H9 (cell line): ENCODE data around the gene FOXM1. TPM values are rescaled to one million over a fixed set of nuclear protein-coding genes. Genes with fewer than 3 reads are reported as not detected.
A peak's percentile ranks its signal among the peaks of the same experiment; 100 is the strongest.

Source experiments
- DNase-seq: peaks from one replicate; pipeline ENCODE4 v3.0.0-alpha.2; 2017
- H2AFZ ChIP-seq: one replicate; pipeline ENCODE4 v1.6.1; 2013; ENCODE audit warnings: mild to moderate bottlenecking, low read length, control low read depth, moderate library complexity
- H2AK5ac ChIP-seq: 2 replicates; pipeline ENCODE4 v1.6.1; 2013; ENCODE audit warnings: low read length, control low read depth, mixed read lengths; ENCODE audit not compliant: insufficient read length
- H2BK120ac ChIP-seq: one replicate; pipeline ENCODE4 v1.6.1; 2013; ENCODE audit warnings: low read depth, mild to moderate bottlenecking, low read length, control low read depth, inconsistent platforms; ENCODE audit not compliant: poor library complexity, severe bottlenecking
- H2BK12ac ChIP-seq: 2 replicates; pipeline ENCODE4 v1.6.1; 2013; ENCODE audit warnings: low read length, control low read depth, mixed read lengths, low read depth; ENCODE audit not compliant: insufficient read length
- H2BK15ac ChIP-seq: 2 replicates; pipeline ENCODE4 v1.6.1; 2013; ENCODE audit warnings: low read depth, low read length, control low read depth
- H2BK20ac ChIP-seq: one replicate; pipeline ENCODE4 v1.6.1; 2013; ENCODE audit warnings: low read depth, mild to moderate bottlenecking, low read length, control low read depth, inconsistent platforms; ENCODE audit not compliant: poor library complexity, severe bottlenecking
- H2BK5ac ChIP-seq: 2 replicates; pipeline ENCODE4 v1.6.1; 2013; ENCODE audit warnings: low read length, control low read depth, mixed read lengths; ENCODE audit not compliant: insufficient read length
- H3K14ac ChIP-seq: 2 replicates; pipeline ENCODE4 v1.6.1; 2013; ENCODE audit warnings: low read length, control low read depth; ENCODE audit not compliant: insufficient read depth
- H3K18ac ChIP-seq: 2 replicates; pipeline ENCODE4 v1.6.1; 2013; ENCODE audit warnings: low read depth, mild to moderate bottlenecking, mixed read lengths, low read length, control low read depth; ENCODE audit not compliant: insufficient read length
- H3K23ac ChIP-seq: 2 replicates; pipeline ENCODE4 v1.6.1; 2013; ENCODE audit warnings: low read length, control low read depth, mixed read lengths, low read depth; ENCODE audit not compliant: insufficient read length
- H3K23me2 ChIP-seq: 2 replicates; pipeline ENCODE4 v1.6.1; 2013; ENCODE audit warnings: low read depth, mild to moderate bottlenecking, mixed read lengths, low read length, control low read depth; ENCODE audit not compliant: insufficient read length, poor library complexity, severe bottlenecking
- H3K27ac ChIP-seq: 2 replicates; pipeline ENCODE4 v1.5.1; 2013; ENCODE audit warnings: low read length, control low read depth, mixed read lengths, low read depth; ENCODE audit not compliant: insufficient read length
- H3K27me3 ChIP-seq: 2 replicates; pipeline ENCODE4 v1.6.1; 2013; ENCODE audit warnings: low read length, control low read depth, inconsistent platforms; ENCODE audit not compliant: insufficient read depth
- H3K4ac ChIP-seq: 2 replicates; pipeline ENCODE4 v1.6.1; 2013; ENCODE audit warnings: low read depth, mild to moderate bottlenecking, control low read depth, inconsistent platforms, low read length, moderate library complexity
- H3K4me1 ChIP-seq: 2 replicates; pipeline ENCODE4 v1.6.1; 2013; ENCODE audit warnings: low read length, control low read depth, inconsistent platforms; ENCODE audit not compliant: insufficient read depth
- H3K4me2 ChIP-seq: 2 replicates; pipeline ENCODE4 v1.6.1; 2013; ENCODE audit warnings: low read length, control low read depth, mixed read lengths; ENCODE audit not compliant: insufficient read length, insufficient read depth
- H3K56ac ChIP-seq: 2 replicates; pipeline ENCODE4 v1.6.1; 2013; ENCODE audit warnings: low read depth, mild to moderate bottlenecking, mixed read lengths, low read length, control low read depth; ENCODE audit not compliant: insufficient read length
- H3K79me1 ChIP-seq: 2 replicates; pipeline ENCODE4 v1.6.1; 2013; ENCODE audit warnings: low read depth, mild to moderate bottlenecking, moderate library complexity, low read length, control low read depth, inconsistent platforms; ENCODE audit not compliant: insufficient read depth, poor library complexity, severe bottlenecking
- H3K79me2 ChIP-seq: 2 replicates; pipeline ENCODE4 v1.6.1; 2013; ENCODE audit warnings: low read length, control low read depth, inconsistent platforms; ENCODE audit not compliant: insufficient read depth
- H3K9ac ChIP-seq: 2 replicates; pipeline ENCODE4 v1.6.1; 2013; ENCODE audit warnings: low read length, control low read depth, mixed read lengths; ENCODE audit not compliant: insufficient read length; ENCODE audit errors: extremely low read depth
- H3K9me3 ChIP-seq: one replicate; pipeline ENCODE4 v1.6.1; 2013; ENCODE audit warnings: low read depth, low read length, inconsistent platforms; ENCODE audit not compliant: control insufficient read depth
- H3T11ph ChIP-seq: one replicate; pipeline ENCODE4 v1.6.1; 2013; ENCODE audit warnings: mild to moderate bottlenecking, low read length, control low read depth, inconsistent platforms
- H4K20me1 ChIP-seq: one replicate; pipeline ENCODE4 v1.6.1; 2013; ENCODE audit not compliant: control insufficient read depth, insufficient read length, insufficient read depth
- H4K5ac ChIP-seq: 2 replicates; pipeline ENCODE4 v1.6.1; 2013; ENCODE audit warnings: low read depth, mild to moderate bottlenecking, mixed read lengths, low read length, control low read depth; ENCODE audit not compliant: insufficient read length
- H4K8ac ChIP-seq: replicated peaks from 2 replicates; pipeline ENCODE4 v1.6.1; 2013; ENCODE audit warnings: low read length, control low read depth, mixed read lengths, low read depth; ENCODE audit not compliant: insufficient read length
- H4K91ac ChIP-seq: 2 replicates; pipeline ENCODE4 v1.6.1; 2013; ENCODE audit warnings: low read depth, mild to moderate bottlenecking, moderate library complexity, mixed read lengths, low read length, control low read depth; ENCODE audit not compliant: insufficient read length
- H3K27ac Mint-ChIP-seq, 3 experiments: 2 replicates in 2 of 3; 3 replicates in 1 of 3; pipeline ENCODE4 v1.8.0; 2020 to 2021; ENCODE audit warnings: mixed read lengths in 3 of 3, mild to moderate bottlenecking in 1 of 3, moderate library complexity in 1 of 3
- H3K27me3 Mint-ChIP-seq: 2 replicates; pipeline ENCODE4 v1.8.0; 2021; ENCODE audit warnings: low read depth, mild to moderate bottlenecking, moderate library complexity, mixed read lengths
- H3K36me3 Mint-ChIP-seq, 3 experiments: 2 replicates in 2 of 3; 3 replicates in 1 of 3; pipeline ENCODE4 v1.8.0; 2020 to 2021; ENCODE audit warnings: low read depth in 3 of 3, mixed read lengths in 3 of 3; ENCODE audit not compliant: insufficient read depth in 1 of 3
- H3K4me1 Mint-ChIP-seq, 2 experiments: 2 replicates each; pipeline ENCODE4 v1.8.0; 2020; ENCODE audit warnings: mixed read lengths in 2 of 2
- H3K4me3 Mint-ChIP-seq, 2 experiments: 2 replicates in 1 of 2; 3 replicates in 1 of 2; pipeline ENCODE4 v1.8.0; 2020 to 2021; ENCODE audit warnings: mild to moderate bottlenecking in 2 of 2, mixed read lengths in 2 of 2, moderate library complexity in 1 of 2
- H3K9me3 Mint-ChIP-seq, 2 experiments: 2 replicates in 1 of 2; 3 replicates in 1 of 2; pipeline ENCODE4 v1.8.0; 2020; ENCODE audit warnings: mild to moderate bottlenecking in 2 of 2, mixed read lengths in 2 of 2, moderate library complexity in 1 of 2
- WGBS: extraction: QIAGEN DNeasy Blood & Tissue Kit; methylation state at CpG from one replicate; pipeline ENCODE4 v1.1.7; 2013; ENCODE audit warnings: missing lambda C conversion rate, low lambda C conversion rate, mixed read lengths; ENCODE audit not compliant: insufficient read length; ENCODE audit errors: extremely low coverage; 5-methylcytosine and 5-hydroxymethylcytosine counted together
- total RNA-seq: library from RNA; stranded (reverse); gene quantifications from 2 replicates; pipeline ENCODE4 v1.2.1, GENCODE V29; 2021
- TF ChIP-seq, protein P1 (sequence below): fragments of 200-600 bp; sonication (generic); conservative IDR thresholded peaks from 3 replicates; pipeline ENCODE4 v1.8.0; 2021; ENCODE audit warnings: antibody characterized with exemption, mild to moderate bottlenecking

FOXM1 gene
- total RNA-seq, 1 experiment from 2014 or later = 109 TPM

DNA sequence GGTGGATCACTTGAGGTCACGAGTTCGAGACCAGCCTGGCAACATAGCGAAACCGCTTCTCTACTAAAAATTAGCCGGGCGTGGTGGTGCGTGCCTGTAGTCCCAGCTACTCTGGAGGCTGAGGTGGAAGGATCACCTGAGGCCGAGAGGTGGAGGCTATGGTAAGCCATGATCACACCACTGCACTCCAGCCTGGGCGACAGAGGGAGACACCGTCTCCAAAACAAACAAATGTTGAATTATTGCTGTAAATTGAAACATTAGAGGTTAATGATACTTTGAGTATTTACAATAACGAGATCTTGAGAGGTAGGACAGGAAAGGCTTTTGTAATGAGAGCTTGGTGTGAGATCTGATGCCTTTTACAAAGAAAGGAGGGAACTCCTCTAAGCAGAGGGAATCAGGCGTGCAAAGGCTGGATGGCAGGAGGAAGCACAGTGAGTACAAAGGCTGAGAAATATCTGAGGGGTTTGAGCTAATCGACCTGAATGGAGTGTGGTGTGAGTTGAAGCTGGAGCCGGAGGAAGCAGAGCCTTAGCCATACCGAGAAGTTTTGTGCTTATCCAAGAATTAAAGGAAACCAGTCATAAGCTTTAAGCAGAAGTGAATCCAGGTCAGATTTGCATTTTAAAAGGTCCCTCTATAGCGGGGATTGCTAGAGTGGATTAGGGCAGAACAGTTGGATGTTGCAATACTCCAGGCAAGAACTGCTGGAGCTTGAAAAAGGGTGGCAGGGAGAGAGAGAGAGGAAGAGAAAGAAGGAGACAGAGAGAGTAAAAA, 1.2 kb upstream of the FOXM1 start:
- H2BK15ac ChIP-seq = no peak overlapping the region
- no peak overlapping the region for H2BK120ac ChIP-seq
- Mint-ChIP-seq H3K27ac (peak overlapping the region; percentile 97 to 100 (median 98)), H3K27me3 (no peaks in the 10 kb centered on the region), H3K9me3 (0 out of 5 replicates have a peak, but pooled peaks cover 0 to 2% of the 10 kb centered on the region in 2 experiments), H3K4me1 (peaks cover 22 to 25% of the 10 kb centered on the region in 2 experiments), H3K4me3 (peak overlapping the region; percentile 94 to 100), H3K36me3 (peaks cover 24 to 30% (median 30%) of the 10 kb centered on the region in 3 experiments)
- TF ChIP-seq, protein P1, sequence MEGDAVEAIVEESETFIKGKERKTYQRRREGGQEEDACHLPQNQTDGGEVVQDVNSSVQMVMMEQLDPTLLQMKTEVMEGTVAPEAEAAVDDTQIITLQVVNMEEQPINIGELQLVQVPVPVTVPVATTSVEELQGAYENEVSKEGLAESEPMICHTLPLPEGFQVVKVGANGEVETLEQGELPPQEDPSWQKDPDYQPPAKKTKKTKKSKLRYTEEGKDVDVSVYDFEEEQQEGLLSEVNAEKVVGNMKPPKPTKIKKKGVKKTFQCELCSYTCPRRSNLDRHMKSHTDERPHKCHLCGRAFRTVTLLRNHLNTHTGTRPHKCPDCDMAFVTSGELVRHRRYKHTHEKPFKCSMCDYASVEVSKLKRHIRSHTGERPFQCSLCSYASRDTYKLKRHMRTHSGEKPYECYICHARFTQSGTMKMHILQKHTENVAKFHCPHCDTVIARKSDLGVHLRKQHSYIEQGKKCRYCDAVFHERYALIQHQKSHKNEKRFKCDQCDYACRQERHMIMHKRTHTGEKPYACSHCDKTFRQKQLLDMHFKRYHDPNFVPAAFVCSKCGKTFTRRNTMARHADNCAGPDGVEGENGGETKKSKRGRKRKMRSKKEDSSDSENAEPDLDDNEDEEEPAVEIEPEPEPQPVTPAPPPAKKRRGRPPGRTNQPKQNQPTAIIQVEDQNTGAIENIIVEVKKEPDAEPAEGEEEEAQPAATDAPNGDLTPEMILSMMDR = peak; percentile 23; the same call in 2 of the 3 replicates
- H3K9ac ChIP-seq = peak overlapping the region; percentile 71
- H4K5ac ChIP-seq = no peak overlapping the region
- H3K4ac ChIP-seq = no peak overlapping the region
- no peak overlapping the region for H4K91ac ChIP-seq
- DNase-seq = peak; percentile 44
- WGBS = no CpG with 5 or more reads among the region's 16 CpGs
- peak overlapping the region; percentile 73 for H3K4me2 ChIP-seq
- no peak overlapping the region for H3T11ph ChIP-seq
- H3K23me2 ChIP-seq = peaks cover 14% of the 10 kb centered on the region
- H2BK5ac ChIP-seq = no peak overlapping the region
- H2AK5ac ChIP-seq = no peak overlapping the region
- H4K8ac ChIP-seq = no peak overlapping the region
- H3K56ac ChIP-seq = no peak overlapping the region
- H2AFZ ChIP-seq = no peak overlapping the region
- H3K14ac ChIP-seq = no peak overlapping the region
- no peaks in the 10 kb centered on the region for H3K4me1 ChIP-seq
- no peaks in the 10 kb centered on the region for H3K9me3 ChIP-seq
- H2BK12ac ChIP-seq = no peak overlapping the region
- no peak overlapping the region for H3K23ac ChIP-seq
- no peaks in the 10 kb centered on the region for H4K20me1 ChIP-seq
- no peak overlapping the region for H3K27ac ChIP-seq
- H3K18ac ChIP-seq = no peak overlapping the region
- no peaks in the 10 kb centered on the region for H3K79me1 ChIP-seq
- H3K79me2 ChIP-seq = peaks cover 7% of the 10 kb centered on the region; the same call in 1 of the 2 replicates
- no peaks in the 10 kb centered on the region for H3K27me3 ChIP-seq
- H2BK20ac ChIP-seq = no peak overlapping the region
